Measurements from ENCODE around the gene FMN2. TPM values are rescaled to one million over a fixed set of nuclear protein-coding genes. Genes with fewer than 3 reads are reported as not detected.

The FMN2 gene
- total and polyA plus RNA-seq, 2 donors (not counting 1 experiment from before 2014, with no cell fraction given) = 8.0 to 13.7 TPM

GRCh38 chr1:240219104-240219503 is 127.4 kb downstream of the FMN2 start:
- no peak overlapping the region for H3K4me3 ChIP-seq (replicated peaks in 1 of 4; ENCODE audit: control extremely low read depth in 1 of 4, insufficient read depth in 1 of 4, low read depth in 3 of 4, low read length in 4 of 4)
- H3K36me3 ChIP-seq (ENCODE audit: control insufficient read depth, insufficient read depth, low read length) = no peaks in the 10 kb centered on the region
- TF ChIP-seq EZH2 (IDR thresholded peaks at IDR 0.05; ENCODE audit: low read length, missing control alignments) (no peak), CTCF (conservative IDR thresholded peaks at IDR 0.05 in 1 of 2, IDR thresholded peaks at IDR 0.05 in 1 of 2; ENCODE audit: low read depth in 1 of 2, low read length in 2 of 2) (no peak)
- H2AFZ ChIP-seq (ENCODE audit: low read length) = no peak overlapping the region
- H3K27me3 ChIP-seq (ENCODE audit: control insufficient read depth, insufficient read depth, low read length) = no peaks in the 10 kb centered on the region
- no peaks in the 10 kb centered on the region for H3K79me2 ChIP-seq (ENCODE audit: control insufficient read depth, insufficient read depth, low read length)
- no peak overlapping the region for H3K4me2 ChIP-seq (ENCODE audit: extremely low read depth, insufficient read depth, low read length)
- H3K4me1 ChIP-seq (ENCODE audit: control insufficient read depth, extremely low read depth, insufficient read depth, low read length) = no peaks in the 10 kb centered on the region
- H4K20me1 ChIP-seq (ENCODE audit: control insufficient read depth, extremely low read depth, insufficient read depth, low read length) = no peaks in the 10 kb centered on the region
- no peak for DNase-seq (ENCODE audit: low read depth in 2 of 2)
- H3K27ac ChIP-seq (ENCODE audit: insufficient read depth, low read length) = no peak overlapping the region
- H3K9me3 ChIP-seq (ENCODE audit: control insufficient read depth, insufficient read depth, low read depth, low read length) = no peaks in the 10 kb centered on the region
- no peak overlapping the region for H3K9ac ChIP-seq (ENCODE audit: insufficient read depth, low read length)

DNA sequence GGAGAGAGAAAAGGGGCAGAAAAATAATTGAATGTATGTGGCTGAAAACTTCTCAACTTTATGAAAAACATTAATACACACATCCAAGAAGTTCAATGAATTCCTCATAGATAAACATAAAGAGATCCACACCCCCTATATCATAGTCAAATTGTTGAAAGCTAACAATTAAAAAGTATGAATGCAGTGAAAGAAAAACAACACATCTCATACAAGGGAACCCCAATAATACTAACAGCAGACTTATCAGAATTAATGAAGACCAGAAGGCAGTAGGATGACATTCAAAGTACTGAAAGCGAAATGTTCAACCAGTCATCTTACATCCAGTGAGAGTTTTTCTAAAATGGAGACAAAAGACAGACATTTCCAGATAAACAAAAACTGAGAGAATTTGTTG is 134.4 kb downstream of the FMN2 start:
- H3K4me3 ChIP-seq (replicated peaks in 1 of 4; ENCODE audit: control extremely low read depth in 1 of 4, insufficient read depth in 1 of 4, low read depth in 3 of 4, low read length in 4 of 4) = no peak overlapping the region
- no peaks in the 10 kb centered on the region for H4K20me1 ChIP-seq (ENCODE audit: control insufficient read depth, extremely low read depth, insufficient read depth, low read length)
- TF ChIP-seq EZH2 (IDR thresholded peaks at IDR 0.05; ENCODE audit: low read length, missing control alignments) (no peak), CTCF (conservative IDR thresholded peaks at IDR 0.05 in 1 of 2, IDR thresholded peaks at IDR 0.05 in 1 of 2; ENCODE audit: low read depth in 1 of 2, low read length in 2 of 2) (no peak)
- no peaks in the 10 kb centered on the region for H3K79me2 ChIP-seq (ENCODE audit: control insufficient read depth, insufficient read depth, low read length)
- no peak overlapping the region for H3K9ac ChIP-seq (ENCODE audit: insufficient read depth, low read length)
- no peaks in the 10 kb centered on the region for H3K9me3 ChIP-seq (ENCODE audit: control insufficient read depth, insufficient read depth, low read depth, low read length)
- H3K27ac ChIP-seq (ENCODE audit: insufficient read depth, low read length) = no peak overlapping the region
- no peaks in the 10 kb centered on the region for H3K4me1 ChIP-seq (ENCODE audit: control insufficient read depth, extremely low read depth, insufficient read depth, low read length)
- H3K36me3 ChIP-seq (ENCODE audit: control insufficient read depth, insufficient read depth, low read length) = no peaks in the 10 kb centered on the region
- no peaks in the 10 kb centered on the region for H3K27me3 ChIP-seq (ENCODE audit: control insufficient read depth, insufficient read depth, low read length)
- DNase-seq (ENCODE audit: low read depth in 2 of 2) = no peak
- no peak overlapping the region for H2AFZ ChIP-seq (ENCODE audit: low read length)
- no peak overlapping the region for H3K4me2 ChIP-seq (ENCODE audit: extremely low read depth, insufficient read depth, low read length)

- no peak overlapping the region for H3K4me3 ChIP-seq (replicated peaks in 1 of 4; ENCODE audit: control extremely low read depth in 1 of 4, insufficient read depth in 1 of 4, low read depth in 3 of 4, low read length in 4 of 4)
- no peak overlapping the region for H3K9ac ChIP-seq (ENCODE audit: insufficient read depth, low read length)
- no peak overlapping the region for H3K27ac ChIP-seq (ENCODE audit: insufficient read depth, low read length)
- H2AFZ ChIP-seq (ENCODE audit: low read length) = no peak overlapping the region
- H3K9me3 ChIP-seq (ENCODE audit: control insufficient read depth, insufficient read depth, low read depth, low read length) = no peaks in the 10 kb centered on the region
- no peak for TF ChIP-seq EZH2 (IDR thresholded peaks at IDR 0.05; ENCODE audit: low read length, missing control alignments)
- no peak for TF ChIP-seq CTCF (conservative IDR thresholded peaks at IDR 0.05 in 1 of 2, IDR thresholded peaks at IDR 0.05 in 1 of 2; ENCODE audit: low read depth in 1 of 2, low read length in 2 of 2)
- H3K4me1 ChIP-seq (ENCODE audit: control insufficient read depth, extremely low read depth, insufficient read depth, low read length) = peaks cover 9% of the 10 kb centered on the region
- DNase-seq (ENCODE audit: low read depth in 2 of 2) = no peak
- no peaks in the 10 kb centered on the region for H3K27me3 ChIP-seq (ENCODE audit: control insufficient read depth, insufficient read depth, low read length)
- H3K79me2 ChIP-seq (ENCODE audit: control insufficient read depth, insufficient read depth, low read length) = no peaks in the 10 kb centered on the region
- H4K20me1 ChIP-seq (ENCODE audit: control insufficient read depth, extremely low read depth, insufficient read depth, low read length) = no peaks in the 10 kb centered on the region
- no peak overlapping the region for H3K4me2 ChIP-seq (ENCODE audit: extremely low read depth, insufficient read depth, low read length)
- no peaks in the 10 kb centered on the region for H3K36me3 ChIP-seq (ENCODE audit: control insufficient read depth, insufficient read depth, low read length)
Observed at GRCh38 chr1:240230816-240231215, 139.1 kb downstream of the FMN2 start.
